Endothelial cell of coronary artery (primary cell): ENCODE results near the gene EIF4A2. TPM values are rescaled to one million over a fixed set of nuclear protein-coding genes. Genes with fewer than 3 reads are reported as not detected.

Source experiments
- total RNA-seq: library from RNA; depleted of rRNA; stranded (reverse); fragments of >200 nt; gene quantifications from 2 replicates; pipeline ENCODE4 v1.2.3, GENCODE V29; 2014

EIF4A2 gene
- 464 and 869 TPM in 2 replicates for total RNA-seq

DNA sequence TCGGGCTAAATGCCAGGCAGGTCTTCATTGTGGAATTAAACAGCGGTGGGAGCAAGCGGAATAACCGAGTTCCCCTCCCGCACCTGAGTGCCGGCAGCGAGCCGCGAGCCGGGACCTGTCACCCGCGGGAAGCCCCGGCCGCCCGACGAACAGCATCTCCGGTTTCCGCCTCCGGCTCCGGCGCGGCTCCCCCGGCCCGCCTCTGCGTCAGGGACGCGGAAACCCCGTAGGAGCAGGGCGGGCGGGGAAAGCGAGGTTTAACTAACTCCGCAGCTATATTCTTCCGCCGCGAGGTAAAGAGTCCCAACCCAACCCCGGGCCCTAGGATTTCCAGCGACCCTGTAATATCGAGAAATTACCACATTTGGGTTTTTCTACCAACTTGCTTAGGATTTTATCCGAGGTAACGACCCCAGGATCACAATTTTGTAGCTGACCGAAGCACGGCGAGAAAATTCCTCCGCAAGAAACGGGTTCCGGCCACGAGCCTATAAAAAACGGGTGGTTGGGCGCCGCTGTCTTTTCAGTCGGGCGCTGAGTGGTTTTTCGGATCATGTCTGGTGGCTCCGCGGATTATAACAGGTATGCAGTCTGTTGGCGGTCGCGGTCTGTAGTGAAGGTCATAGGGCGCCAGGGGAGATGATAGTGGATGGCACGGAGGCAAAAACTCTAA lies at the start of gene EIF4A2:
Gene EIF4A2 (plus strand): TSS at position 520 of the 673 bp plus-strand sequence. CDS start 34 bp downstream, at position 554.

DNA sequence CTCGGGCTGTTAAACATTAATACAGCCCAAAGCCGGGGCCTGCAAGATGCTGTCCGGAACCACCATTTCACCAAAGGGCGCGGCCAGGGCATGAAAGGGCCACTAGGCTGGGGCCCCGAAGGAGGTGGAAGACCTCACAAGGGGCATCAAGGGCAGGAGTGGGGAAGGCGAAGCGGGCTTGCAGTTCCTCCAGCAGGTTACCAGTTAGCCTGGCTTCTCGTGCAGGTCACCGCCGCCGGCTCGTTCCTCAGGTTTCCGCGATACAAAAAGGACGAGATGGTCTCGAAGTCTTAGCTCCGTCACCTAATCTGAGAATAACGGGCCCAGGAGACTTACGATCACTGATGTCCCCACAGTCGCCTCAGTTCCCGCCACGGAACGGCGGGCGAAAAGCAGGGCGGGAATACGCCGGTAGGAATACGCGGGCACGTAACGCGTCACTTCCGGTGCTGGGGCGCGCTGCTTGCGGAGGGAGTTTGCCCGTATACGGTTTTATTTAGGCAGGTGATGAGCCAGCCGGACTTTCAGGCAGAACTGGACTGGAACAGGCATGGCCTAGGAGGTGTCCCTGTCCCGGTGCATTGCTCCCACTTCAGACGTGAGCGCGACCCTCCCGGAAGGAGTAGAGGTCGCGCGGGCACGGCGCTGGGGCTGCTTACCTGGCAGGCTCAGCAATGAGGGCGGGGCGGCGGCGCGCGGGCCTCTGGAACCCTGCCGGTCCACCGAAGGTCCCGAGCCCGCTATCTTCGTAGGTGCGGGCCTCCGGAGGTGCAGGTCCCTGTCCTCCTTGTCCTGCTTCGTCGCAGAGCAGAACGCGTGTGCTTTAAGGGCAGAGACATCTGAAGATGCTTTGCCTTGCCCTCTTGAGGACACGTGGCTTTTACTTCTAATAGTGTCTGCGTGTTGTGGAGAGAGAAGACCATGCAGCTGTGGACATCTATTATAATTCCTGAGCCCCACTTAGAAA lies 23.0 kb downstream of the EIF4A2 start, which contains the start of gene RFC4:
Gene RFC4 (minus strand): TSS at position 394 of the 967 bp plus-strand sequence. CDS start 1,769 bp downstream, outside the sequence.

Other genes with a start within 250 kb of the EIF4A2 start
- gene CRYGS, start 239.2 kb upstream of the EIF4A2 start, total RNA-seq: 0.99 and 2.2 TPM in 2 replicates
- gene TBCCD1, start 216.2 kb upstream of the EIF4A2 start, total RNA-seq: 18.3 and 18.6 TPM in 2 replicates
- 59.7 and 62.5 TPM in 2 replicates for gene DNAJB11, start 212.9 kb upstream of the EIF4A2 start, total RNA-seq
- not detected in 2 replicates for gene AHSG, start 170.5 kb upstream of the EIF4A2 start, total RNA-seq
- not detected in 2 replicates for gene FETUB, start 143.2 kb upstream of the EIF4A2 start, total RNA-seq
- not detected in 2 replicates for gene HRG, start 117.6 kb upstream of the EIF4A2 start, total RNA-seq
- not detected in 2 replicates for gene KNG1, start 66.2 kb upstream of the EIF4A2 start, total RNA-seq
- gene RFC4, start 22.9 kb downstream of the EIF4A2 start, total RNA-seq: 17.2 and 24.7 TPM in 2 replicates
- gene ADIPOQ, start 59.1 kb downstream of the EIF4A2 start, total RNA-seq: under 0.01 TPM in 1 of 2 replicates, not detected in the other
- gene ST6GAL1, start 146.9 kb downstream of the EIF4A2 start, total RNA-seq: 40.9 and 63.4 TPM in 2 replicates